ENCODE measurements around the gene RFX4. TPM values are rescaled to one million over a fixed set of nuclear protein-coding genes. Genes with fewer than 3 reads are reported as not detected.
A peak's percentile ranks its signal among the peaks of the same experiment; 100 is the strongest.
"Not testable (repeated sequence)": the region's sequence is repeated elsewhere in the genome, so short reads cannot be mapped to it uniquely, and the experiment has no call there.

Gene RFX4
- total RNA-seq, 1 donor from 2014 or later, result not detected

DNA sequence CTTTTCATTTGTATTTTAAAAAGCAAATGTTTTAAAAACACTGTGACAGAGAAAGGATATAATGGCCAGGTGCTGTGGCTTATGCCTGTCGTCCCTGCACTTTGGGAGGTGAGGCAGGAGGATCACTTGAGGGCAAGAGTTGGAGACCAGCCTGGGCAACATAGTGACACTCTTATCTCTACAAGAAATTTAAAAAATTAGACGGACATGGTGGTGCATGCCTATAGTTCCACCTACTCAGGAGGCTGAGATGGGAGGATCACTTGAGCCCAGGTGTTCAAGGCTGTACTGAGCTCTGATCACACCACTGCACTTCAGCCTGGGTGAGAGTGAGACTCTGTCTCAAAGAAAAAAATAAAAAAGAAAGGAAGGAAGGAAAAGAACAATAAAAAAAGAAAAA, 7.8 kb downstream of the RFX4 start:
- no peak for DNase-seq (ENCODE audit: low read depth)

DNA sequence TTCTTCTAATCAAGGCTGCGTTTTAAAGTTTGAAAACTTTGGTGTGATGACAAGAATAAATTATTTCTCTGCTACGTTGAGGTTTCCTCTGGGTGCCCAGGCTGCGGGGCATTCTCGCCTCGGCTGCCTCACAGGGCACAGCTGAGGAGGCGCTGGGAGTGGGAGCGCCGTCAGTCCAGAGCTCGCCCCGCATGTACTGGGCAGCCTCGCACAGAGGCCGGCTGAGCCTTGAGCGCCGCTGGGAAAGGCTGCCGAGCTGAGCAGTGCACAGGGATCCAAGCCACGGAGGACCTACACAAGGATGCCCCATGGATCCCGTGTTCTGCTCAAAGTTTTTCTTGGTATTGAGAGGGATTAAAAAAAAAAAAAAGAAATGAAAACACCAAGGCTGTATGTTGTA, 11.6 kb downstream of the RFX4 start:
- DNase-seq (ENCODE audit: low read depth), result no peak

DNA sequence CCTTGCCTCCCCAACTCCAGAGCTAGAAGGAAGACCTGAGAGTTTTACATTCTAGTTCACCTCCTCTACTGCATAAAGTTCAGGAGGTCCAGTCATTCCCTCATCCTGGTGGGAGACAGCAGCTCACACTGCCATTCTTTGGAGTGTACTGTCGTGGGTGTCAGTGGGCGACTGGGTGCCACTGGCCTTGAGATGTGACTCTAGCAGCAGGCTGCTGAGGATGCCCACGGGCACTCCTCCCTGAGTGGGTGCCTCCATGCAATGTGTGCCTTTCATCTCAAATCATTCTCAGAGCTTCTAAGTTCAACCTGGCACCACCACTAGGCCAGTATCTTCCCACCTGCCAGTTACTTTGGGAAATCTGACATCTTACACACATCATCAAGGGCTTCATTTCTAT, 12.5 kb downstream of the RFX4 start:
- no peak for DNase-seq (ENCODE audit: low read depth)

DNA sequence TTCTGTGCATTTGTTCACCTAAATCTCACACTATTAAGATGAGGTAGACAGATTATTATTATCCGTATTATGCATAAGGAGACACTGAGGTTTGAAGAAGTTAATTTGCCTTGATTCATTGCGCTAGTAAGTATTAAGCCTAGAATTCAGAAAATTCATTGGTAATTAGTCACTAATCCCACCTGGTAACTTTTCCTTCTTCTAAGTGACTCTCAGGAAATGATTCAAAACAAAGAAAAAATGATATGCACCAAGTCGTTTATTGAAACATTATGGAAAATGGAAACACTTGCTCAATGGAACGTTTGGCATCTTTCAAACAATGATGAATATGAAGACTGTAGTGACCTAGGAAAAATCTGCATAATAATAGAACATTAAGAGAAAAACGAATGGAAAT, 15.2 kb downstream of the RFX4 start:
- DNase-seq (ENCODE audit: low read depth), result no peak

DNA sequence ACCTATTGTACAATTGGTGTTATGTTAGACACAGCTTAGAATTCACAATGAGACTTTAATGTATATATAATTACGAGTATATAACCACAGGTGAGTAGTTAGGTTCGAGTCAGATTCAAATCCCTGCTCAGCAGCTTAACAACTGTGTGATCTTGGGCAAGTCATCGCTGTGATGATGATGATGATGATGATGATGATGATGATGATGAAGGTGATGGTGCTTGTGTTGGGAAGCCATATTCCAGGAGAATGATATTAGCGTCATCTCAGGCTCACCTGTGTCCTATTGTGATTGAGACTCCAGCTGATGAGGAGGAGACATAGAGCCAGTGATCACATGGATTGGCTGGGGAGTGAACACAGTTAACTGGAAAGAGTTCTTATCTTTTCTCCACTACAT, 16.5 kb downstream of the RFX4 start:
- DNase-seq (ENCODE audit: low read depth), result no peak

DNA sequence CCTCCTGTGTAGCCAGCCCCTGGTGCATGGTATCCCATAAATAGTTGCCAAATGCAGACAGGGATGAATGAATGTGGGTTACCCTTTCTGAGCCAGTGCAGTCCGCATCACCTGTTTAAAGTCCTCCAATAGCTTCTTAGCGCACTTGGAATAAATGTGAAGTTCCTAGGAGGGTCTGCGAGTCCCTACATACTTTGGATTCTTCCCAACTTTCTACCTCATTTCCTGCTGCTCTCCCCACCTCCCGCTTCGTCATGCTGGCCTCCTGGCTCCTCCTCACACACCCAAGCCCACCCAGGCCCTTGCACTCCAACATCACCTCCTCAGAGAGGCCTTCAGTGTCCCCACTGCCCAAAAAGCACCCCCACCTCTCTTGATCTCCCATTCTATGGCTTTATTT, 17.7 kb downstream of the RFX4 start:
- DNase-seq (ENCODE audit: low read depth), result no peak

DNA sequence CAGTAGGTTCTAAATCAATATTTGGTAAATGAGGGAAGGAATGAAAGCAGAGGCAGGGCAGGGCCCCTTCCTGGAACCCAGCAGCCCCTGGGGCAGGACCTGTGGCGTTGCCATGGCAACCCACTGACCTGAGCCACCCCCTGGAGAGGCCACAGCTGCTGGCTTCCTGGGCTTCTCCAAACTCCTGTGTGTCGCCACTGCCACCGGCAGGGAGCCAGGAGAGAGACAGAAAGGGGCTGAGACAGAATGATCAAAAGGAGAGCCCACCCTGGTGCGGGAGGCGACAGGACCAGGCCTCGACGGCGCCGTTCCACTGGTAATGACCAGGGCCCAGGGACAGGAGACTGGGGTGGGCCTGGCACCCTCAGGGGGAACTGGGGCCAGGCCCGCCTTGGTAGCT, 18.2 kb downstream of the RFX4 start:
- DNase-seq (ENCODE audit: low read depth), result no peak

DNA sequence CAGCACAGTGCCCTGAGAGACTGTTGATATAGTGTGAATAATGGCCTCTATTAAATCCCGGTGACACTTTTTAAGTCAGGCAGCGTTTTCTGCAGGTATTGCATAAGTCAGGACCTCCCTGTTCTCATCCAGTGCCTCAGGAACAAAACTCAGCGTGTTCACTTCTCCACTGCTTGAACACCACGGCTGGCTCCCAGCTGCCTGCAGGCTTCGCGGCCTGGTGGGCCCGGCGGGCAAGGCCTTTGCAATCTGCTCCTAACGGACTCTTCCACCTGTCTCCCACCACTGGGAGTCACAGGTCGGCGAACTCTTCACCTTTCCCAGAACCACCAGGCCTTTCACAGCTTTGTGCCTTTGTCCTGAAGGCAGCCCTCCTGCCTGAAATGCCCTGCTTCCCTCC, 18.7 kb downstream of the RFX4 start:
- no peak for DNase-seq (ENCODE audit: low read depth)

DNA sequence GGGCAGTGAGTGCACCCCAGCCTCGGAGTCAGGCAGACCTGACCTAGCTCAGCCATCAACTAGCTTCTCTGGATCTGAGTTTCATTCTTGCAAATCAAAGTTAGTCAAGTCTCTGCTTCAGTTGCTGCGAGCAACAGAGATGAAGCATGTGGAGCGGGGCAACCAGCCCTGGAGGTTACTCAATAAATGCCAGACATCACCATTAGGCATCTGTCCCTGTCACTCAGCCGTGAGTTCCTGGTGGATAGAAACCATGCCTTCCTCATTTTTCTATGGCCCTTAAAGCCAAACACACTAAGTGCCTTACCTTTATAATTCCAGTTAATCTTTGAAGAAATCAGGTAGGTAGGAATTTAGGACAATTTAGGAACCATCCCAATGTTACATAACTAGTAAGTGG, 19.3 kb downstream of the RFX4 start:
- DNase-seq (ENCODE audit: low read depth), result no peak

DNA sequence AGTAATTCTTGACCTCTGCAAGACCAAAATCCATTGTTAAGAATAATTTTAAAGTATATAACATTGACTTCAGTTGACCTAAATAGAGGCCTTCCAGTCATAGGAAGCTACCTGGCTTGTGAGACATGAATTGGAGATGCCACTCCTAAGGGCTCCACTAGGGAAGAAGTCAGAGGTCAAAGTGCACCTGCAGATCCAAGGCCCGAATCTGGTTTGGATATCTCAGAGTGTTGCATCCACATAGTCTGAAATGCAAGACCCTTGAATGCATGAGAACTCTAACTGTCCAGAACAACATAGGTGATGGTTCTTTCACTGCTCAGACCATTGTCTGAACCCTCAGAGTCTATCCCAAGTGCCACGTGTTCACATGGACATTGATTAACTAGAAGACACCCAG, 22.4 kb downstream of the RFX4 start:
- DNase-seq (ENCODE audit: low read depth), result no peak

DNA sequence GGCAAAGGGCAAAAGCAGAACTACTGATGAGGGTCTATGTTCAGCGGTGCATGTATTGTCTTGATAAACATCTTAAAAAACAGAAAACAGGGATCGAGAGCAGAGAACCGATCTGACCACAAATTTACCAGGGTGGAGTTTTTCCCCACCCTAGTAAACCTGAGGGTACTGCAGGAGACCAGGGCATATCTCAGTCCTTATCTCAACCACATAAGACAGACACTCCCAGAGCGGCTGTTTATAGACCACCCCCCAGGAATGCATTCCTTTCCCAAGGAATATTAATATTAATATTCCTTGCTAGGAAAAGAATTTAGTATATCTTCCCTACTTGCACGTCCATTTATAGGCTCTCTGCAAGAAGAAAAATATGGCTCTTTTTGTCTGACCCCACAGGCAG, 37.8 kb downstream of the RFX4 start:
- not testable (repeated sequence) for DNase-seq (ENCODE audit: low read depth)

DNA sequence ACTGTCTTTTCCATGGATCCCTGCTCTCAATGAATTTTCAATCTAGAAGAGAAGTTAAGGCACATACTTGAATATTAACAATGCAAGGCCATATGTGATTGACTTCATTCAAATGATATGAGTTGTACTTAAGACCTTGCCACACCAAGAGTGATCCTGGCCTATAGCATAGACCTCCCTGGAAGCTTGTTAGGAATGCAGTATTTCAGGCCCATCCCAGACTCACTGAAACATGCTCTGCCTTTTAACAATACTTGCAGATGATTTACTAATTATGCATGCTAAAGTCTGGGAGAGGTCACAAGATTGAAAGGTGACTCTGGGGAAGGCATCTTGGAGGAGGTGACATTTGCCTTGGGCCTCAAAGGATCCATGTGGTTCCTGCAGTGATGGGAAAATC, 43.2 kb downstream of the RFX4 start:
- DNase-seq (ENCODE audit: low read depth), result peak; percentile 31

DNA sequence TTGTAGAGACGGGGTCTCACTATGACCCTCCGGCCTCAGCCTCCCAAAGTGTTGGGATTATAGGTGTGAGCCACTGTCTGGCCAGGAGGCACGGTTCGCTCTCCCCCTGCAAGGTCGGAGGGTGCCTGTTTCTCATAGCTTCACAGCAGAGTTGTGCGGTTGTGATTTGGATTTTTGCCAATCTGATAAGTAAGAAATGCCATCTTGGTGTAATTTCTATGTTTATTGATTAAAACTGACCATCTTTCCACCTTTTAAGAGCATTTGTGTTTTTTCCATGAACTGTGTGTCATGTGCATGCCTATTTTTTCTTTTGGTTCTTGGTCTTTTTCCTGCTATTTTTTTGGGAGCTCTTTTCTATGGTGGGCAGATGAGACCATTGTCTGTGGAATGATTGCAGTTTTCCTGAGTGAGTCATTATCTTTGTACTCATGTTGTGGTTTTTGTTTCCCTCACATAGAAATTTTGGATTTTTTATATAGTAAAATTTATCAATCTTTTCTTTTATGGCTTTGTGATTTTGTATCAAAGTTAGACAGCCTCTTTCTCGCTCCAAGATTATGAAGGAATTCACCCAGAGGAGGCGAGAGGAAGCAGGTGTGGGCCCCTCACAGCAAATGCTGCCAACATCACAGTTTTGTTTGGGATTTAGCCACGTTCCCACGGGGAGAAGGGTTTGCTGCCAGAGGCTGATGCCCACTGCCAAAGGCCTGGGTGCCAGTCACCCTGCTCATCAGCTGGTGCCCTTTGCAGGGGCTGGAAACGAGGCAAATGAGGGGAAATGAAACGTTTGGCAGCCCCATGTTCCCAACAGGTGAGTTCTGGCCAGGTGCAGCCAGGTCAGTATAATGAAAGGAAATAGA, 47.2 kb downstream of the RFX4 start:
- no peak for DNase-seq (ENCODE audit: low read depth)

DNA sequence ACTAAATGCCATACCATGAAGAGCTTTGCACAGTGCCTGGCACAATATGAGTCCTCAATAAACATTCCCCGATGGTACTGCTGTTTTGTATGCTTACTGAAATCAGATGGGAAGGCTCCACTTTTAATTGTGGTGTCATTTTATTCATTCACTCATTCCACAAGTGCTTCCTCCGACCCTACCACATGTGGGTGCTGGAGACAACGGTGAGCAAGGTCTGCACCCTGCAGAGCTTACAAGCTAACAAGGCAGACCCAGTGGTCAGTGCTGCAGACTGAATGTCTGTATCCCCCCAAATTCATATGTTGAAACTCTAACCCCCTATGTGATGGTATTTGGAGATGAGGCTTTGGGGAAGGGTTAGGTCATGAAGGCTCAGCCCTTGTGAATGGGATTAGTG, 48.3 kb downstream of the RFX4 start:
- DNase-seq (ENCODE audit: low read depth), result no peak

DNA sequence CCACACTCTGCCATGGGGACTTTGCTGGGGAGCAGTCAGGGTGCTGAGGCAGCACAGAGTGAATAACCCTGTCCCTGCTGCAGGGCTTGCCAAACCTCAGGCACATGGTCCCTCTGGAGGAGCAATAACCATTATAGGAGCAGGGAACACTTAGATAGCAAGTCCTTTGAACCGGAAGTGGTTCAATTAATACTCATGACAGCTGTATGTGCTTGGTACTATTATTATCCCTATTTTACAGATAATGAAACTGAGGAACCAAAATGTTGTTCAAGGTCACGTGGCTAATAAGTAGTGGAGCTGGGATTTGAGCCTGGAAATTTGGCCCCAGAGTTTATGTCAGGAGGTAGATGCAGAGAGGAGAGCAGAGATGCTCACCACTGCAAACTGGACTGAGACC, 49.0 kb downstream of the RFX4 start:
- no peak for DNase-seq (ENCODE audit: low read depth)

DNA sequence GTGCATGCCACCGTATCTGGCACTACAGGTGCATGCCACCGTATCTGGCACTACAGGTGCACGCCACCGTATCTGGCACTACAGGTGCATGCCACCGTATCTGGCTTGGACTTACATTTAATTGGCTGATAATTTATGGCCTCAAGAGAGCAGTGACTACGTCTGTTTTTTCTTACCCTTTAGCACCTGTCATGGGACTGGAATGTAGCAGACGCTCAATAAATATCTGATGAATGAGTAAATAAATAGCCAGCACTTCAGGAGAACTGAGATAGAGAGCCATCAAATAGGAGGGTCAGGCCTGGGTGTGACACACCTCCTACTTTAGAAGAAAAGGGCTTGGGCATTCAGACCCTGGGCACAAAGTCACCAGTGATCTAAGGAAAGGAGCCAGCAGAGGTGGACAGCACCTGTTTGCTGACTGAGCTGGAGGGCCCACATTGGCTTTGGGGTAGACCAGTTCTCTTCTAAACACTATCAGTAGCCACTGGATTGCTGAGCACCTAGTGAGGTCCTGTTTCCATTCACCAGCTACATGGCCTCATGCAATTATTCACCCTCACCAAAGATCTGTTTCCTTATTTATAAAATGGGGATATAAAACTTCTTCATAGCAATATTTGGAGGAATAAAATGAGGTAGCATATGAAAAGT, 50.1 kb downstream of the RFX4 start:
- DNase-seq (ENCODE audit: low read depth), result peak; percentile 31

DNA sequence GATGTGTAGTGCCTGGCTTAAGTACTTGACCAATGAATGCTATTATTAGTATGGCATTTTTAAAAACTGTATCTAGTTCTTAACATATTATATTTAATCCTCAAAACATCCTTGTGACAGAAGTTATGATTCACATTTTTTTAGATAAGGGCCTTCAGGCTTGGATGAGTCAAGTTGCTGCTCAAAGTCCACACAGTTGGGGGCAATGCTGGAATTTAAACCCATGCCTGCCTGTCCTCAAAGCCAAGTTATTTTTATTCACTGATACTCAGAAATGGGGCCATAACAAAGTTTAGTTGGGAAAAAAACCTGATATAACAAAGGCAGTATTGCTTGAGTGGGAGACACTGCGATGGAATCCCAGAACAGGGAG, 50.6 kb downstream of the RFX4 start:
- peak; percentile 7 for DNase-seq (ENCODE audit: low read depth)

DNA sequence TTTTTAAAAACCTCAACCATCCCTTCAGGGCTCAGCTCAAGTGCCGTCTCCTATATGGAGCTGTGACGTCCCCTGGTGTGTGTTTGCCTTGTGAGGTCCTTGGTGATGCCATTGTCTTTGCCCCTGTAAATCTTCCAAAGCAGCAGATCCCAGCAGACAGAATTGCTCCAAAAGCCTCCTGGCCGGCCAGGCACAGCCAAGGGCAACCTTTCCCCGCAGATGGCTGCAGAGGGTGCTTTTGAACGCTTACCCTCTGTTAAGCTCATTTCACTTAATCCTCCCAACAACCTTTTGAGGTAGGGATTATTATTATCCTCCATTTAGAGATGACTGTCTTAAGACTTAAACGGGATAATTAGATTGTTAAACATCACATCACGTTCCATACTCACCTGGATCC, 51.4 kb downstream of the RFX4 start:
- no peak for DNase-seq (ENCODE audit: low read depth)

DNA sequence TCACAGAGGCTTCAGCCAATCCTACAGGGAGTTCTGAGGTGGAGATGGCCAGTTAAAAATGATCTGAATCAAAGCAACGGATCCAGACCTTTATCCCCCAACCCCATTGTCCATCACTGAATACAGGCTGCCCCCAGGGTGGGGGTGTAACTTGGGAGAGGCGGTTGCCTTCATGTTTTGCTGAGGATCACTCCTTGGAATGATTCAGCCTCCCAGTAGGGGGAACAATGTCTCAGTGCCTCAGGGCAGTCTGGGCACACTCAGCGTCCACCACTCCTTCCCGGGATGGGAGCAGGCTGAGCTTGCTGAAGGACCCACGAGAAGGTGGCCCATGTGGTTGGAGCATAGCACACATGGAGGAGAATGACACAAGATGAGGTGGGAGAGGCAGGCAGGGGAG, 60.2 kb downstream of the RFX4 start:
- DNase-seq (ENCODE audit: low read depth), result no peak

DNA sequence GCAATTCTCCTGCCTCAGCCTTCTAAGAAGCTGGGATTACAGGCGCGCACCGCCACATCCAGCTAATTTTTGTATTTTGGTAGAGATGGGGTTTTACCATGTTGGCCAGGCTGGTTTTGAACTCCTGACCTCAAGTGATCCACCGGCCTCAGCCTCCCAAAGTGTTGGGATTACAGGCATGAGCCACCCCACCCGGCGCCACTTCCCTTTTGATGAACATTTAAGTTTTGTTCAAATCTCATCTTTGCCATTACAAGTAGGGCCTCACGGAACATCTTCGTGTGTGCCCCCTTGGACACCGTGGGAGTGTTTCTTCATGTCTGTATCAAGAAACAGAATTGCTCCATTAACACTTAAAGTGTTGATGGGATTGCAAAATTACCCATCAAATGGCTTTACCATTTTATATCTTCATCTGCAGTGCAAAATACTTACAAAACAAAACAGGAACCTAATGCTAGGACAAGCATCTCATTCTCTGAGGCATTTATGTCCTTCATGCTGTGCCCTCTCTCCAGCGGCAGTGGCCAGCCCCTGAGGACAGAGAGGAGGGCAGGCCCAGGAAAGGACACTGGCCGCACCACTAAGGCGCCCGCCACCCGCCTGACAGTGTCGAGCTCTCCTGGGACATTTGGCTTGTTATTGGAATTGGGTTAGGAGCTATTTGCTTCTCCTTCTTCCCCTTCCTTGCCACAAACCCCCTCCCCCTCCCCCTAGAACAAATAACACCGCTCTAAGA, 61.7 kb downstream of the RFX4 start:
- no peak for DNase-seq (ENCODE audit: low read depth)

DNA sequence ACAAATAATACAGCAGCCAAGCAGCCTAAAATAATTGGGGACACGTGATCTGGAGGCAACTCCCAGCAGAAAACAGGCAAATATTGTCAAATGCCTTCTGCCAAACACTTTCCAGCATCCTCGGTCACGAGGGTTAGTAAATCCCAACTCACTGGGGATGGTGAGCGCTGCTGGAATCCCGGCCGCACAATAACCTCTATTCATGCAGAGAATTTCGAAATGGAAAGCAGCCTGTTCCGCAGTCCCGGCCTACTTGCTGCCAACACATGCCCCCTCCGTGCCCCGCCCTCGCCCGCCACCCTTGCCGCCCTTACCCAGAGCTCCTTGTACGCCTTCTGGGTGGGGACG, 62.2 kb downstream of the RFX4 start:
- no peak for DNase-seq (ENCODE audit: low read depth)

DNA sequence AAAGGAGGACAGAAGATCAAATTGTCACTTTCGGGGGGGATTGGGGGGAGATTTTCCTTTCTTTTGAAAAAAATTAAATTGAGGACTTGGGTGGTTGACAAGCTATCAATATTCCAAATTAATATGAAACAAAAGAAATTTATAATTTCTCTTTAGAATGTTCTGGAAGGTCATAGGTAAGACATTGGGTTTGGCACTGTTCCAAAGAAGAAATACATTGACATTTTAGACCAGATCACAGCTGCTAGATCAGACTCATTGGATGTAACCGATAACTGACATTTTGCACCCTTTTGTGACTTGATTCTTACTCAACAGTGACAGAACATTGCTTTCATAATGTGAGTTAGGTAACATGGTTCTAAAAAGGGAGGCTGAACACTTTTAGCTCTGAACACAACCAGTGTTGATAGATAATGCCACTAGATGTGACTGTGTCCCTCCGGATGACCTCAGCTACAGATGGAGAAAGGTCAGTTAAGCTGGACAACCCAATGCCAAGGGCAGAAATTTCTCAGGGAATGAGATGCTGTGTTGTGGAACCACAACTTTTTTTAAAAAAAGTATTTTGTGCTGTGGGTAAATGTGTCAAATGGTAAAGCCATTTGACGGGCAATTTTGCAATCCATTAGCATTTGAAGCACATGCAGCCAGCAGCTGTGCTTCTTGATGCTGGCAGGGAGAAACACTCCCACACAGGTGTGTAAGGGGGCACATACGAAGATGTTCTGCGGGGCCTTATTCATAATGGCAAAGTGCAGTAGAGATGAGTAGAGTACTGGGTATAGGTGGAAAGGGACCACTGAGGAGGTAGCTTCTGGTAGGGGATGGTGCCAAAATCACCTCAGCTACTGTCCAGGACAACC, 62.9 kb downstream of the RFX4 start:
- no peak for DNase-seq (ENCODE audit: low read depth)
